HUES64 (cell line): ENCODE results near the gene GRIK2.

Experiments used
- H3K27ac ChIP-seq: 2 replicates; pipeline ENCODE4 v1.7.0; 2013; ENCODE audit warnings: low read depth, low read length, inconsistent platforms
- H3K27me3 ChIP-seq: 2 replicates; pipeline ENCODE4 v1.6.1; 2013; ENCODE audit warnings: mild to moderate bottlenecking, low read length; ENCODE audit not compliant: insufficient read depth
- H3K36me3 ChIP-seq: 2 replicates; pipeline ENCODE4 v1.6.1; 2013; ENCODE audit warnings: mild to moderate bottlenecking, low read length; ENCODE audit not compliant: insufficient read depth
- H3K4me1 ChIP-seq: 2 replicates; pipeline ENCODE4 v1.6.1; 2013; ENCODE audit warnings: mild to moderate bottlenecking, low read length, moderate library complexity; ENCODE audit not compliant: insufficient read depth
- H3K4me3 ChIP-seq: 2 replicates; pipeline ENCODE4 v1.5.1; 2013; ENCODE audit warnings: mild to moderate bottlenecking, low read length, moderate library complexity
- H3K9ac ChIP-seq: 2 replicates; pipeline ENCODE4 v1.6.1; 2013; ENCODE audit warnings: mild to moderate bottlenecking, low read depth, low read length
- H3K9me3 ChIP-seq: 2 replicates; pipeline ENCODE4 v1.6.1; 2013; ENCODE audit warnings: low read depth, low read length; ENCODE audit not compliant: insufficient read depth
- WGBS: fragments of 150-250, 120-280 bp; methylation state at CpG from one replicate; pipeline ENCODE4 v1.1.7; 2013; ENCODE audit warnings: missing lambda C conversion rate; 5-methylcytosine and 5-hydroxymethylcytosine counted together

The GRIK2 gene

DNA sequence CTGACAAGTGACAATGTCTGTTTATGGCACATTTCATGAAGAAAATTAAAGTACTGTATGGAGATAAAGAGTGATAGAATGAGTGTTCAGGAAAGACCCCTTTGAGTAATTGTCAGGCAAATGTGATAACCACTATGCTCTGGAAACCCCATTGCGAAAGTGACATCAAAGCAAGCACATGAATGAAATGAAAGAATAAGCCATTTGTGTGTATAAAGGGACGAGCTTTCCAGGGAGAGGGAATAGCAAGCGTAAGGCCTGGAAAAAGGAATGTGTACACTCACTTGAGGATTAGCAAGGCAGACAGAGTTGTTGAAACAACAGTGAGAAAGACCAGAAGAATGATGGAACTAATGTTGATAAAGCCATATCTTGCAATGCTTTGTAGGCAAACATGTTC lies 490.0 kb downstream of the GRIK2 start:
- no peak overlapping the region for H3K27ac ChIP-seq
- peaks cover 6% of the 10 kb centered on the region; the same call in 1 of the 2 replicates for H3K4me1 ChIP-seq
- H3K27me3 ChIP-seq, result no peaks in the 10 kb centered on the region
- no peak overlapping the region for H3K4me3 ChIP-seq
- H3K9ac ChIP-seq, result no peak overlapping the region
- no peaks in the 10 kb centered on the region for H3K9me3 ChIP-seq
- no peaks in the 10 kb centered on the region for H3K36me3 ChIP-seq
- WGBS, result 89% methylated on average over 3 of the region's 3 CpGs

DNA sequence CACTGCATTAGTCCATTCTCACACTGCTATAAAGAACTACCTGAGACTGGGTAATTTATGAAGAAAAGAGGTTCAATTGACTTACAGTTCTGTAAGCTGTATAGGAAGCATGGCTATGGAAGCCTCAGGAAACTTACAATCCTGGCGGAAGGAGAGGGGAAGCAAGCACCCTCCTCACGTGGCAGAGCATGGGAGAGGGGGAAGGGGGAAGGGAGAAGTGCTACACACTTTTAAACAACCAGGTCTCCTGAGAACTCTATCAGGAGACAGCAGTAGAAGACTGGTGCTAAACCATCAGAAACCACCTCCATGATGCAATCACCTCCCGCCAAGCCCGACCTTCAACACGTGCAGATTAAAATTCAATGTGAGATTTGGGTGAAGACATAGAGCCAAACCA lies 494.0 kb downstream of the GRIK2 start:
- 68% methylated on average over 5 of the region's 5 CpGs for WGBS
- H3K4me1 ChIP-seq, result no peaks in the 10 kb centered on the region
- no peaks in the 10 kb centered on the region for H3K9me3 ChIP-seq
- H3K36me3 ChIP-seq, result no peaks in the 10 kb centered on the region
- H3K27me3 ChIP-seq, result no peaks in the 10 kb centered on the region
- H3K27ac ChIP-seq, result no peak overlapping the region
- no peak overlapping the region for H3K4me3 ChIP-seq
- H3K9ac ChIP-seq, result no peak overlapping the region

DNA sequence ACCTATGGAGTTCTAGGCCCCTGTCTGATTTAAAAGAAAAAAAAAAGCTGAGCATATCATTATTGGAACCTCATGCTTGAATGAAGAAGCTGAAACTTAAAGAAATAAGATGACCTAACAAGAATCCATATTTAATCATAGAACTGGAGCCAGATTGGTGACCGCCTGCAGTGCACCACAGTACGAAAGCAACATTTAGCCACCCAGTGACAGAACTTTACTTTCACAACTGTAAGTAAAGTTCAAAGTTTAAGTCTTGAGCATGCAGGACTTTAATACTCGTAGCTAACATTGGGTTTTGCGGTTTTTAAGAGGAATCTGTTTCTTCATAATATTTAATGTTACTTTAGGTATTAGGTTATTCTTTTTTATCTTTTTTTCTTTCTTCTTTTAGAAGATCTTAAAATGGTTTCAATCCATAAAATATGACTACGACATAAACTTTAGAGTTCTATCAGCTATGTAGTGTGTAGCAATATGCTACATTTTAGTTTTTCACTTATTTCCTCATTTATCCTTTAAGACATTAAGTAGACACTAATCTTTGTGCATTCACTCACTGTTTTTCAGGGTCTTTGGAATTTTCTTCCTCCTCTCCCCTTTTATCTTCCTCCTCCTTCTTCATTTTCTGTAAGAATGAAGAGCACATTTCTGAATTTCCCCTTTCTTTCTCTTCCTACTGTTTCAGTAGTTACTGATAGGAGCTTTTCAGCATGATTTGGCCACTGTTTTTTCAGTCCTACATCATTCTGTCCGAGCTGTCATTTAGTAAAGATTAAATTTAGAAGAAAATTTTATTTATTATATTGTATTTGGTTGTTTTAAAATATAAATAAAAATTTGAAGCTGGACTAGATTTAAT lies 514.1 kb downstream of the GRIK2 start:
- Histone ChIP-seq H3K4me3 (no peak overlapping the region), H3K4me1 (no peaks in the 10 kb centered on the region), H3K27ac (no peak overlapping the region), H3K36me3 (no peaks in the 10 kb centered on the region), H3K27me3 (no peaks in the 10 kb centered on the region), H3K9me3 (no peaks in the 10 kb centered on the region), H3K9ac (no peak overlapping the region)
- WGBS, result 97% methylated on average over 2 of the region's 6 CpGs

DNA sequence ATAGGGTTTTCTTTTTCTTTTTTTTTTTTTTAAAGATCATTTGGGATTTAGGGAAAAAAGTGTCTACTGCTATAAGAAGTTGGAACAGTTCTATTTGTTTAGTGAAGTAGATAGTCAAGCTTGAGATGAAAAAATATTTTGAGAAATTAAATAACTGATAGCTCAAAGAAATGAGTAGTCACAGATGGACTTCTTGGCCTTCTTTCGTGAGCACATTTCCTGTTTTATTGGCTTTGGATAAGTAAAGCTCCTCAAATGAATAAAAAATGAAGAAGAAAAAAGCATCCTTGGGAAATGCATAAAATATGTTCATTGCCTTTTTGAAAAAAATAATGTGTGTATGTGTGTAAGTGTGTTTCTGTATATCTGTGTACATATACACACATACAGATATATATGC lies 515.9 kb downstream of the GRIK2 start:
- Histone ChIP-seq H3K9ac (no peak overlapping the region), H3K27ac (no peak overlapping the region), H3K9me3 (no peaks in the 10 kb centered on the region), H3K4me3 (no peak overlapping the region), H3K4me1 (no peaks in the 10 kb centered on the region), H3K36me3 (no peaks in the 10 kb centered on the region), H3K27me3 (no peaks in the 10 kb centered on the region)
- 92% methylated on average over 1 of the region's 1 CpG for WGBS

DNA sequence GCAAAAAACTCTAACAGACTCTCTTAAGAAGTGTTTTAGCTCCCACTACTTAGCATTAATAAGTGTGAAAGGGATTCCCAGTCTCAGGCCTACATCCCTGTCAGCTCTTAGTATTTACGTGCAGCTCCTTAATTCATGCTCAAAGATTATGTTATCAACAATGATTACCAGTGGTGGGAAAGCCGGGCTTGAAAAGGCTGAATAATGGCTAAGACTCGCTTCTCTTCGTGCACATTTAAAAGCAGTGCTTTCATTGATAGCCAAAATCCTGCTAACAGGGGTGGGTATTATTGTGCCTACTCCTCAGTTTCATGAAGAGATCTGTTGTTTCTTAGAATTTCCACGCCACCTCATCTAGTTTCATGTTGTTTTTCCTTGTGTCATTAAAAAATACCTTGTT lies 518.8 kb downstream of the GRIK2 start:
- Histone ChIP-seq H3K4me3 (no peak overlapping the region), H3K9me3 (no peaks in the 10 kb centered on the region), H3K9ac (no peak overlapping the region), H3K27ac (no peak overlapping the region), H3K36me3 (no peaks in the 10 kb centered on the region), H3K4me1 (no peaks in the 10 kb centered on the region), H3K27me3 (no peaks in the 10 kb centered on the region)
- 84% methylated on average over 5 of the region's 5 CpGs for WGBS

DNA sequence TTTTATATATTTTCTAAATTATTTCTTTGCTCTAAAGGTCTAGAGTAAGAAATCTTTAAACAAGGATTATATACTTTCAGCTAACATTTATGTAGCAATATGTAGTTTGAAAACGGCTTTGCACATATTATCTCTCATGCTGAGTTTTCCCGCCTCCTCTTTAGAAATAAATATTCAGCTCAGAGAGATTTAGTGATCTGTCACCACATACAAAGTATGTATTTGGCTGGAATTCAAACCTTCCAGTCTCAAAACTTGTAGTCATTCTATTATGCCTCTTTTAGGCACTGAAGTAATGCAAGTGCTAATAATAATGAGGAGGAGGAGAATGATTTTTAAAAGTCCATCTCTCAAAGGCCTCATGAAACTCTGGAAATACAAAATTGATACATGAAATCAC lies 525.0 kb downstream of the GRIK2 start:
- H3K27ac ChIP-seq, result no peak overlapping the region
- no peaks in the 10 kb centered on the region for H3K36me3 ChIP-seq
- H3K9ac ChIP-seq, result no peak overlapping the region
- no peaks in the 10 kb centered on the region for H3K27me3 ChIP-seq
- 100% methylated on average over 1 of the region's 2 CpGs for WGBS
- no peak overlapping the region for H3K4me3 ChIP-seq
- H3K4me1 ChIP-seq, result no peaks in the 10 kb centered on the region; the same call in 1 of the 2 replicates
- no peaks in the 10 kb centered on the region for H3K9me3 ChIP-seq

DNA sequence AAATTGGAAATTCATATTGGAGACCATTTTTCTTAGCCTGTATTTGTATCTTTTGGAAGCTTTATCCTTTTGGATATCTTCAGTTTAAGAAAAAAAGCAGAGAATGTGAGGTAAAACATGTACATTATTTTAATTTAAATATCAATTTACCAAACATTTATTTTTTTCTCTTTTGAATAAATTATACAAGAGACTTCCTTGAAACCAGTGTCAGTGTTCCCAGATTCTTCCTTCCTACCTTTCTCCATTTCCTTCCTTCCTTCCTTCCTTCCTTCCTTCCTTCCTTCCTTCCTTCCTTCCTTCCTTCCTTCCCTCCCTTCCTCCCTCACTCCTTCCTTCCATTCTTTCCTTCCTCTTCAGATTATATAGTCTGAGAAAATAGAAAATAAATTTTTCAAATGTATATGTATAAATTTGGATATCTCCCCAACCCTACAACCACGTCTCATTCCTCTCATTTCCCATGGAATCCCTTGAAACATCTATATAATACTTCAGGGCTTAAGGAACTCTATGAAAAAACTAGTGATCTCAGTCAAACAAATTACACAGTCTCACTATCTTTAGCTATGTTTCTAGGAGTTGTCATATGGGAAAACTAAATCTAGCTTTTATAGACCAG lies 528.4 kb downstream of the GRIK2 start:
- H3K4me1 ChIP-seq, result no peaks in the 10 kb centered on the region; the same call in 1 of the 2 replicates
- WGBS, result 92% methylated on average over 1 of the region's 1 CpG
- H3K4me3 ChIP-seq, result no peak overlapping the region
- H3K9me3 ChIP-seq, result no peaks in the 10 kb centered on the region
- H3K36me3 ChIP-seq, result no peaks in the 10 kb centered on the region
- H3K27ac ChIP-seq, result no peak overlapping the region
- H3K27me3 ChIP-seq, result no peaks in the 10 kb centered on the region
- no peak overlapping the region for H3K9ac ChIP-seq

DNA sequence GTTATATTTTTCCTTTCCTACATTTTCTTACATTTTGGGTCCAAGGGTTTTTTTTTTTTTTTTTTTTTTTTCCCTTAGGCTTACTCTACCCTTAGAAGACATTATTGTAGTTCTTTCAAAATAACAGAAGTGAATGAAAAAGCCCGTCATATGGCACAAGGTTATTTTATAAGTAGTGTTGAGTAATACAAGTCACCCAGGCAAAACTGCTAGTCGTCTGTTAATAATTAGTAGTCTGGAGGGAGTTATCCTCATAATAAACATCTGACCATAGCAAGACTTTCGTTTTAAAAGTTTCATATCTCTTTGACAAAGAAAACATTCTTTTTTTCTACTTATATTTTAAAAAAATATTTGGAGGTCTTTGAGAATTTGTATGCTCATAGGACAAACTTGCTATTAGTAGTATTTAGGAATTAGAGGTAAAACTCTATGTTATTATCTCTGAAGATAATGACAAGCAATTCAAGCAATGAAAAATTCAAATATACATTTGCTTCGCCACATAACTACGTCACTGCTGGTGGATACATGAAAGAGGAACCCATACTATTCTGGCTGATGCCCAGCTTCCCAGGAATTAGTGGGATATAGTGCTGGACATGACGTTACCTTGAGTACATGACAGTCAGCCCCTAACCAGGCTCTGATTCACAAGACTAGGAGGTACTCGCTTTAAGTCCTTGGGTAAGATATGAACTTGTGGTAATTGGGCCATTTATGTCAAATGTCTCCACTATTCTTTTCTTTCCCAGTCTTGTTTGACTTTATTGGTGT lies 532.8 kb downstream of the GRIK2 start:
- H3K36me3 ChIP-seq, result no peaks in the 10 kb centered on the region
- H3K27me3 ChIP-seq, result no peaks in the 10 kb centered on the region
- no peak overlapping the region for H3K4me3 ChIP-seq
- 97% methylated on average over 6 of the region's 7 CpGs for WGBS
- no peaks in the 10 kb centered on the region; the same call in 1 of the 2 replicates for H3K4me1 ChIP-seq
- no peaks in the 10 kb centered on the region for H3K9me3 ChIP-seq
- H3K9ac ChIP-seq, result no peak overlapping the region
- no peak overlapping the region for H3K27ac ChIP-seq

DNA sequence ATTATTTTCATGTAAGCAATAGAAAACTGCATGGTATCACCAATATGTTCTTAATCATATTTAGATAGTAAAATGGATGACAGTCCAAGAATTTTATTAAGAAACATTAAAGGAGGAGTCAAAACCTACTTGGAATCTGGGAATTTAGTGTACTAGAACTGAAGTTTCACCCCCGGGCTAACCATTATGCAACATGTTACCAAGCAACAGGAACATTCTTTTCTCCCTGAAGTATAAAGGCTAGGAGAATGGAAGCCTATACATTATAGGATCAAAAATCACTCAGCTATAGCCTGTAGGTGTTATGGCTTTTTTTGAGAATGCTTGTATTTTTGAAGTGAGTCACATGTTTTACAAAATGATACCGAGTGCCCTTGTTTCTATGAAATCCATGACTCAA lies 538.3 kb downstream of the GRIK2 start:
- no peak overlapping the region for H3K4me3 ChIP-seq
- no peak overlapping the region for H3K9ac ChIP-seq
- H3K27me3 ChIP-seq, result no peaks in the 10 kb centered on the region
- 100% methylated on average over 1 of the region's 2 CpGs for WGBS
- no peaks in the 10 kb centered on the region for H3K4me1 ChIP-seq
- H3K36me3 ChIP-seq, result no peaks in the 10 kb centered on the region
- H3K9me3 ChIP-seq, result no peaks in the 10 kb centered on the region
- H3K27ac ChIP-seq, result no peak overlapping the region

DNA sequence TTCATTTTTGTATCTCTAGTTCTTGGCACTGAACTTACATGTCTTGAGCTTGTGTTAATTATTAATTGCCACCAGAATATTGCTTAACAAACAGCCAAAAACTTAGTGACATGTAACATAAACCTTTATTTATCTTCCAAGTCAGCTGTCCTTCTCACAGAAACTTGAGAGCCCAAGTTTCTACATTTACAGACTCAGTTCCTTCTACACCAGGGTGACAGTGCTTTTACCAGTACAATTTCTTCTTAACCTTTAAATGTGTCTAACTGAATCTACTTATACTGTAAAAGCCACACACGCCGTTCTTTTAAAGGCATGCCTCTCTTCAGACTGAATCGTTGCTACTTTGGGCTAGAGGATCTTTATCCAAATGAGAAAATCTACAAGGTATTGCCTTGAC lies 539.2 kb downstream of the GRIK2 start:
- Histone ChIP-seq H3K27me3 (no peaks in the 10 kb centered on the region), H3K4me1 (no peaks in the 10 kb centered on the region), H3K36me3 (no peaks in the 10 kb centered on the region), H3K4me3 (no peak overlapping the region), H3K9ac (no peak overlapping the region), H3K9me3 (no peaks in the 10 kb centered on the region), H3K27ac (no peak overlapping the region)
- WGBS, result 96% methylated on average over 3 of the region's 3 CpGs

DNA sequence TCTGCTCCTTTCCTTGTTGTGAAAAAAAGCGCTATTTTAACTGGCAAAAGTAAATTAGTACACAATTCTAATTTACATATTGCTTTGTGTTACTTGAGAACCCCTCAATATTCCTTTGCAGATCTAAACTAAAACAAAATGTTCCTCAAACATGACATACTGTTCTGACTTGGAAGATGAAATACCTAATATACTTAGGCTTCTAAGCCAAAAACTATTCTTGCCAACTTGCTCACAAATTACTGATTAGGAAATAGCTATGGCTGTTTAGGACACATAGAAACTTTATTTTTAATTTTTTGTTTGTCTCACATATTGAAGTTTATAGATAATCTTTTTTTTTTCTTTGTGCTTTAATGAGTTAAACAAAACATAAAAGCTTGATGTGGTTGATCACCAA lies 542.2 kb downstream of the GRIK2 start:
- no peaks in the 10 kb centered on the region for H3K27me3 ChIP-seq
- H3K27ac ChIP-seq, result no peak overlapping the region
- H3K9me3 ChIP-seq, result no peaks in the 10 kb centered on the region
- H3K9ac ChIP-seq, result no peak overlapping the region
- no peak overlapping the region for H3K4me3 ChIP-seq
- 80% methylated on average over 1 of the region's 1 CpG for WGBS
- H3K36me3 ChIP-seq, result no peaks in the 10 kb centered on the region
- H3K4me1 ChIP-seq, result no peaks in the 10 kb centered on the region
